ENCODE results near the gene SIDT1.

Gene SIDT1

DNA sequence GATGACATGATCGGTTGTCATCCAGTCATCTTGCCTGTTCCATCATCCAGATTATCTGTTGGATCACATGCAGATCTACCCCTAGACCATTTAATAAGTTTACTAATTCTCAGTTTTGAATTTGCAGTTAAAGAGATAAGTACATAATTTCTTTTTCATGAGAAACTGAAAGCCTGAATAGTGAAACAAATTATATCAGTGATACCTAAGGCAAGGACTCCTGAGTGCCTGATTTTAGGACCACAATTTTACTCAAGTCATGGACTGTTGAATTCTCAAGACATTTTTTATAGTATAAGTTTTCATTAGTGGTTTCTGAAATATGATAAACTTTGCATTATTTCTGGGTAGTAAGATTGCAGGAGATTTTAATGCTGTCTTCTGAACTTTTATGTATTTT, 13.2 kb downstream of the SIDT1 start:
- Histone ChIP-seq H3K36me3 (ENCODE audit: control insufficient read depth, insufficient read depth, low read length) (no peaks in the 10 kb centered on the region), H3K4me3 (ENCODE audit: low read length) (no peak overlapping the region), H3K27me3 (ENCODE audit: control insufficient read depth, insufficient read depth, low read length) (no peaks in the 10 kb centered on the region), H3K27ac (ENCODE audit: low read length) (no peak overlapping the region), H3K9me3 (ENCODE audit: control insufficient read depth, insufficient read depth, low read length) (no peaks in the 10 kb centered on the region), H3K4me1 (ENCODE audit: control insufficient read depth, insufficient read depth, low read length) (no peaks in the 10 kb centered on the region)
- no CpG with 5 or more reads among the region's 1 CpG for WGBS (ENCODE audit: insufficient coverage, insufficient read length)
- no peak for DNase-seq (ENCODE audit: low read depth, low spot score)

DNA sequence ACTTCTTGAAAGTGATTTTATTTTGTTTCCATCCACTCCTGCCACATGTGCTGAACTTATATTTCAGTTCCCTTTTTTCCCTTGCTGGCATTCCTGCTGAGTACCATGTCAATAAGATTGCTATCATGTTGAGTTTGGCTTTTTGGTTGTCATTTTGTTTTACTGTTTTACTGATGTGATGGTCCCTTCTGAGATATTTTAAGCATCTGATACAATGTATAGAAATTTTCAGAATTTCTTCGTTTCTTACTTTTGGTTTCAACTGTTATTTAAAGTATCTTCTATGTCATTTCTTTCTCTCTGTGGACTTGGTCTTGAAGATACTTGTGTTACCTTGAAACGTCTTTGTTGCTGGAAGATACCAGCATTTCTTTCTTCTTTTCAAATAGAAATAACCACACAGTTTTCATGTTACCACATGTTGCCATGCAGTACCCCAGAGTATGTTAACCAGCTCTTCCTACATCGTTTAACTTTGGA, 14.1 kb downstream of the SIDT1 start:
- Histone ChIP-seq H3K4me3 (ENCODE audit: low read length) (no peak overlapping the region), H3K27me3 (ENCODE audit: control insufficient read depth, insufficient read depth, low read length) (no peaks in the 10 kb centered on the region), H3K27ac (ENCODE audit: low read length) (no peak overlapping the region), H3K36me3 (ENCODE audit: control insufficient read depth, insufficient read depth, low read length) (no peaks in the 10 kb centered on the region), H3K9me3 (ENCODE audit: control insufficient read depth, insufficient read depth, low read length) (no peaks in the 10 kb centered on the region), H3K4me1 (ENCODE audit: control insufficient read depth, insufficient read depth, low read length) (no peaks in the 10 kb centered on the region)
- DNase-seq (ENCODE audit: low read depth, low spot score), result no peak
- no CpG with 5 or more reads among the region's 3 CpGs for WGBS (ENCODE audit: insufficient coverage, insufficient read length)

- Histone ChIP-seq H3K4me1 (ENCODE audit: control insufficient read depth, insufficient read depth, low read length) (no peaks in the 10 kb centered on the region), H3K4me3 (ENCODE audit: low read length) (no peak overlapping the region), H3K9me3 (ENCODE audit: control insufficient read depth, insufficient read depth, low read length) (no peaks in the 10 kb centered on the region), H3K36me3 (ENCODE audit: control insufficient read depth, insufficient read depth, low read length) (no peaks in the 10 kb centered on the region), H3K27me3 (ENCODE audit: control insufficient read depth, insufficient read depth, low read length) (no peaks in the 10 kb centered on the region), H3K27ac (ENCODE audit: low read length) (no peak overlapping the region)
- no CpG with 5 or more reads among the region's 2 CpGs for WGBS (ENCODE audit: insufficient coverage, insufficient read length)
- no peak for DNase-seq (ENCODE audit: low read depth, low spot score)
These were observed 16.1 kb downstream of the SIDT1 start for GRCh38 chr3:113548501-113548900.

DNA sequence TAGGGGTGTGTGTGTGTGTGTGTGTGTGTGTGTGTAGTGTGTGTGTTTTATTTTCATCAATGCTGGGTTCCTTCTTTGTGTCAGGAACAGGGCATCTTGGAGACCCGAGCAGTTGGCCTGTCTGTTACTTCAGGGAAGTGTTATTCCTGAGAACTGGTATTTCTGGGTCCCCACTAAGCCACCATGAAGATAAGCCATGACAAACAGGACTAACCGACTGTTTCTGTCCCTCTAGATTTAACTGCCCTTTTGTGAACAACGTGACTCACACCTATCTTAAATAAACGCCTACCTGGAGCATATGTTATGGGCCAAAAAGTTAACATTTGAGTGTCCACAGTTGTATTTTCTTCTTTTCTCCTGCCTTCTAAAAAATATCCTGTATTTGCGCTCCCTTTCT, 19.5 kb downstream of the SIDT1 start:
- no CpG with 5 or more reads among the region's 5 CpGs for whole genome bisulfite sequencing (ENCODE audit: insufficient coverage, insufficient read length)
- no peak for DNase-seq (ENCODE audit: low read depth, low spot score)
- no peaks in the 10 kb centered on the region for H3K9me3 ChIP-seq (ENCODE audit: control insufficient read depth, insufficient read depth, low read length)
- H3K4me3 ChIP-seq (ENCODE audit: low read length), result no peak overlapping the region
- H3K27ac ChIP-seq (ENCODE audit: low read length), result no peak overlapping the region
- H3K27me3 ChIP-seq (ENCODE audit: control insufficient read depth, insufficient read depth, low read length), result no peaks in the 10 kb centered on the region
- H3K36me3 ChIP-seq (ENCODE audit: control insufficient read depth, insufficient read depth, low read length), result no peaks in the 10 kb centered on the region
- H3K4me1 ChIP-seq (ENCODE audit: control insufficient read depth, insufficient read depth, low read length), result no peaks in the 10 kb centered on the region

GRCh38 chr3:113552851-113553250, 20.5 kb downstream of the SIDT1 start:
- no peaks in the 10 kb centered on the region for H3K36me3 ChIP-seq (ENCODE audit: control insufficient read depth, insufficient read depth, low read length)
- H3K27me3 ChIP-seq (ENCODE audit: control insufficient read depth, insufficient read depth, low read length), result no peaks in the 10 kb centered on the region
- no CpG with 5 or more reads among the region's 3 CpGs for WGBS (ENCODE audit: insufficient coverage, insufficient read length)
- no peak for DNase-seq (ENCODE audit: low read depth, low spot score)
- no peak overlapping the region for H3K27ac ChIP-seq (ENCODE audit: low read length)
- H3K4me1 ChIP-seq (ENCODE audit: control insufficient read depth, insufficient read depth, low read length), result no peaks in the 10 kb centered on the region
- H3K9me3 ChIP-seq (ENCODE audit: control insufficient read depth, insufficient read depth, low read length), result no peaks in the 10 kb centered on the region
- no peak overlapping the region for H3K4me3 ChIP-seq (ENCODE audit: low read length)

DNA sequence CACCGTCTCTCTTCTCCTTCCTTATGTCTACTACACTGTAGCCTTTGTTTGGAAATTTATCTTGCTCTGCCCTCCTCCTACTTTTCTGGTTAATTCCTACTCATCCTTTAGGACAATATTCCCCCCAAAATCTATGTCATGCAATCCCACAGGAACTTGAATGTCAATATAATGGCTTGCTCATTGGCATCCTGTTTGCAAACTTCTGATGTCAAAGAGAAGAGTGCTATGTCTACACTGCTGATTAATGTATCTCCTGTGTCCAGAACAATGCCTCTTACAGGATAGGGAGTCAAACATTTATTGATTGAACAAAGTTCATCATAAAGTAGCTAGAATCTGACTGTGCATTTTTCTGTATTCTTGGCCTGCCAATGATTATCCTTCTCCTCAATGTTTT, 22.8 kb downstream of the SIDT1 start:
- H3K27me3 ChIP-seq (ENCODE audit: control insufficient read depth, insufficient read depth, low read length), result no peaks in the 10 kb centered on the region
- H3K27ac ChIP-seq (ENCODE audit: low read length), result no peak overlapping the region
- no peak overlapping the region for H3K4me3 ChIP-seq (ENCODE audit: low read length)
- no CpG with 5 or more reads among the region's 1 CpG for WGBS (ENCODE audit: insufficient coverage, insufficient read length)
- no peaks in the 10 kb centered on the region for H3K36me3 ChIP-seq (ENCODE audit: control insufficient read depth, insufficient read depth, low read length)
- no peak for DNase-seq (ENCODE audit: low read depth, low spot score)
- no peaks in the 10 kb centered on the region; the same call in 1 of the 2 replicates for H3K4me1 ChIP-seq (ENCODE audit: control insufficient read depth, insufficient read depth, low read length)
- H3K9me3 ChIP-seq (ENCODE audit: control insufficient read depth, insufficient read depth, low read length), result no peaks in the 10 kb centered on the region

- DNase-seq (ENCODE audit: low read depth, low spot score), result no peak
- Histone ChIP-seq H3K4me1 (ENCODE audit: control insufficient read depth, insufficient read depth, low read length) (no peaks in the 10 kb centered on the region; the same call in 1 of the 2 replicates), H3K27me3 (ENCODE audit: control insufficient read depth, insufficient read depth, low read length) (no peaks in the 10 kb centered on the region), H3K4me3 (ENCODE audit: low read length) (no peak overlapping the region), H3K9me3 (ENCODE audit: control insufficient read depth, insufficient read depth, low read length) (no peaks in the 10 kb centered on the region), H3K27ac (ENCODE audit: low read length) (no peak overlapping the region), H3K36me3 (ENCODE audit: control insufficient read depth, insufficient read depth, low read length) (no peaks in the 10 kb centered on the region)
- no CpG with 5 or more reads among the region's 6 CpGs for WGBS (ENCODE audit: insufficient coverage, insufficient read length)
These were observed 24.1 kb downstream of the SIDT1 start for GRCh38 chr3:113556316-113556945.

GRCh38 chr3:113556946-113557335, 24.6 kb downstream of the SIDT1 start:
- H3K4me1 ChIP-seq (ENCODE audit: control insufficient read depth, insufficient read depth, low read length), result no peaks in the 10 kb centered on the region; the same call in 1 of the 2 replicates
- no peak overlapping the region for H3K4me3 ChIP-seq (ENCODE audit: low read length)
- H3K27ac ChIP-seq (ENCODE audit: low read length), result no peak overlapping the region
- DNase-seq (ENCODE audit: low read depth, low spot score), result no peak
- WGBS (ENCODE audit: insufficient coverage, insufficient read length), result no CpG with 5 or more reads among the region's 7 CpGs
- H3K9me3 ChIP-seq (ENCODE audit: control insufficient read depth, insufficient read depth, low read length), result no peaks in the 10 kb centered on the region
- no peaks in the 10 kb centered on the region for H3K36me3 ChIP-seq (ENCODE audit: control insufficient read depth, insufficient read depth, low read length)
- H3K27me3 ChIP-seq (ENCODE audit: control insufficient read depth, insufficient read depth, low read length), result no peaks in the 10 kb centered on the region

GRCh38 chr3:113557374-113557773, 25.0 kb downstream of the SIDT1 start:
- H3K27ac ChIP-seq (ENCODE audit: low read length), result no peak overlapping the region

GRCh38 chr3:113559009-113559408, 26.7 kb downstream of the SIDT1 start:
- no peaks in the 10 kb centered on the region; the same call in 1 of the 2 replicates for H3K4me1 ChIP-seq (ENCODE audit: control insufficient read depth, insufficient read depth, low read length)
- H3K9me3 ChIP-seq (ENCODE audit: control insufficient read depth, insufficient read depth, low read length), result no peaks in the 10 kb centered on the region
- no peaks in the 10 kb centered on the region for H3K36me3 ChIP-seq (ENCODE audit: control insufficient read depth, insufficient read depth, low read length)
- no peak overlapping the region for H3K4me3 ChIP-seq (ENCODE audit: low read length)
- H3K27me3 ChIP-seq (ENCODE audit: control insufficient read depth, insufficient read depth, low read length), result no peaks in the 10 kb centered on the region
- no peak for DNase-seq (ENCODE audit: low read depth, low spot score)
- H3K27ac ChIP-seq (ENCODE audit: low read length), result no peak overlapping the region

More at GRCh38 chr3:113557374-113557773, 25.0 kb downstream of the SIDT1 start:
- no peaks in the 10 kb centered on the region for H3K36me3 ChIP-seq (ENCODE audit: control insufficient read depth, insufficient read depth, low read length)
- no peak for DNase-seq (ENCODE audit: low read depth, low spot score)
- no peak overlapping the region for H3K4me3 ChIP-seq (ENCODE audit: low read length)
- no peaks in the 10 kb centered on the region; the same call in 1 of the 2 replicates for H3K4me1 ChIP-seq (ENCODE audit: control insufficient read depth, insufficient read depth, low read length)
- H3K9me3 ChIP-seq (ENCODE audit: control insufficient read depth, insufficient read depth, low read length), result no peaks in the 10 kb centered on the region
- no peaks in the 10 kb centered on the region for H3K27me3 ChIP-seq (ENCODE audit: control insufficient read depth, insufficient read depth, low read length)

GRCh38 chr3:113560271-113560670, 27.9 kb downstream of the SIDT1 start:
- no peak overlapping the region for H3K27ac ChIP-seq (ENCODE audit: low read length)
- no peaks in the 10 kb centered on the region for H3K36me3 ChIP-seq (ENCODE audit: control insufficient read depth, insufficient read depth, low read length)
- no CpG with 5 or more reads among the region's 6 CpGs for WGBS (ENCODE audit: insufficient coverage, insufficient read length)
- H3K4me1 ChIP-seq (ENCODE audit: control insufficient read depth, insufficient read depth, low read length), result no peaks in the 10 kb centered on the region; the same call in 1 of the 2 replicates
- H3K4me3 ChIP-seq (ENCODE audit: low read length), result no peak overlapping the region
- no peaks in the 10 kb centered on the region for H3K9me3 ChIP-seq (ENCODE audit: control insufficient read depth, insufficient read depth, low read length)
- H3K27me3 ChIP-seq (ENCODE audit: control insufficient read depth, insufficient read depth, low read length), result no peaks in the 10 kb centered on the region
- DNase-seq (ENCODE audit: low read depth, low spot score), result no peak
